Measurements from ENCODE around the gene SLC25A5. TPM values are rescaled to one million over a fixed set of nuclear protein-coding genes. Genes with fewer than 3 reads are reported as not detected.
"Not testable (repeated sequence)": the region's sequence is repeated elsewhere in the genome, so short reads cannot be mapped to it uniquely, and the experiment has no call there.

Gene SLC25A5
- total and polyA plus RNA-seq, 2 experiments from 2014 or later, result 373 to 563 TPM

DNA sequence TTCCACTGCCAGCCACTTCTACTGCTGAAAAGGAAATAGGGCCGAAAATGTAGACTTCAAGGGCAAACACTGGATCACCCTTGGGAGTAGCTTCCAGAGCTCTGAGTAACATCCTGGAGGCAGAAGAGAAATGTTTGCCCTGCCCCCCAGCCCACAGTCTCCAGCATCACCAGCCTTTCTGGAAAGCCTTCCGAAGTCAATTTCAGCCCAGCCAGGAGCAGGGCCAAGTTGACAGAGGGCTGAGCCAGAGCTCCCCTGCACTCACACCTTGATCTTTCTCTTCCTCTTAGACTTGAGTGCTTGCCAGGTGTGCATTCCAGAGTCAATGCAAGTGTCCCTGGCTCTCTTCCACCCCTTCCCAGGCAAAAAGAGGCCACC lies 35.2 kb downstream of the SLC25A5 start:
- Histone ChIP-seq H3K9me3 (ENCODE audit: low read depth) (no peaks in the 10 kb centered on the region), H3K36me3 (no peaks in the 10 kb centered on the region), H3K27me3 (no peaks in the 10 kb centered on the region), H3K27ac (no peak overlapping the region), H3K4me1 (ENCODE audit: low read depth) (no peaks in the 10 kb centered on the region), H3K4me3 (no peak overlapping the region)
- DNase-seq (ENCODE audit: low read depth in 1 of 2, low spot score in 1 of 2), result peak in 1 of 2 donors; percentile 90
- TF ChIP-seq, protein P1, sequence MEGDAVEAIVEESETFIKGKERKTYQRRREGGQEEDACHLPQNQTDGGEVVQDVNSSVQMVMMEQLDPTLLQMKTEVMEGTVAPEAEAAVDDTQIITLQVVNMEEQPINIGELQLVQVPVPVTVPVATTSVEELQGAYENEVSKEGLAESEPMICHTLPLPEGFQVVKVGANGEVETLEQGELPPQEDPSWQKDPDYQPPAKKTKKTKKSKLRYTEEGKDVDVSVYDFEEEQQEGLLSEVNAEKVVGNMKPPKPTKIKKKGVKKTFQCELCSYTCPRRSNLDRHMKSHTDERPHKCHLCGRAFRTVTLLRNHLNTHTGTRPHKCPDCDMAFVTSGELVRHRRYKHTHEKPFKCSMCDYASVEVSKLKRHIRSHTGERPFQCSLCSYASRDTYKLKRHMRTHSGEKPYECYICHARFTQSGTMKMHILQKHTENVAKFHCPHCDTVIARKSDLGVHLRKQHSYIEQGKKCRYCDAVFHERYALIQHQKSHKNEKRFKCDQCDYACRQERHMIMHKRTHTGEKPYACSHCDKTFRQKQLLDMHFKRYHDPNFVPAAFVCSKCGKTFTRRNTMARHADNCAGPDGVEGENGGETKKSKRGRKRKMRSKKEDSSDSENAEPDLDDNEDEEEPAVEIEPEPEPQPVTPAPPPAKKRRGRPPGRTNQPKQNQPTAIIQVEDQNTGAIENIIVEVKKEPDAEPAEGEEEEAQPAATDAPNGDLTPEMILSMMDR (IDR thresholded peaks at IDR 0.05; ENCODE audit: low read depth, low read length), result no peak

DNA sequence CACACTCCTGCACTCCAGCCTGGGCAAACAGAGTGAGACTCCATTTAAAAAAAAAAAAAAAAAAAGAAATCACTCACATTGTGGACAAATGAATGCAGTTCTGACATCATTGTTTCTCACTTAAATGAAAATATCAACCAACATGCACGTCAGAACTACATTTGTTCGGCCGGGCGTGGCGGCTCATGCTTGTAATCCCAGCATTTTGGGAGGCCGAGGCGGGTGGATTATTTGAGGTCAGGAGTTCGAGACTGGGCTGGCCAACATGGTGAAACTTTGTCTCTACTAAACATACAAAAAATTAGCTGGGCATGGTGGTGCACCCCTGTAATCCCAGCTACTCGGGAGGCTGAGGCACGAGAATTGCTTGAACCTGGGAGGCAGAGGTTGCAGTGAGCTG lies 36.9 kb downstream of the SLC25A5 start:
- H3K27me3 ChIP-seq; DNase-seq (ENCODE audit: low read depth in 1 of 2, low spot score in 1 of 2); H3K9me3 ChIP-seq (ENCODE audit: low read depth); H3K4me1 ChIP-seq (ENCODE audit: low read depth); H3K27ac ChIP-seq; H3K4me3 ChIP-seq; H3K36me3 ChIP-seq: not testable (repeated sequence)

DNA sequence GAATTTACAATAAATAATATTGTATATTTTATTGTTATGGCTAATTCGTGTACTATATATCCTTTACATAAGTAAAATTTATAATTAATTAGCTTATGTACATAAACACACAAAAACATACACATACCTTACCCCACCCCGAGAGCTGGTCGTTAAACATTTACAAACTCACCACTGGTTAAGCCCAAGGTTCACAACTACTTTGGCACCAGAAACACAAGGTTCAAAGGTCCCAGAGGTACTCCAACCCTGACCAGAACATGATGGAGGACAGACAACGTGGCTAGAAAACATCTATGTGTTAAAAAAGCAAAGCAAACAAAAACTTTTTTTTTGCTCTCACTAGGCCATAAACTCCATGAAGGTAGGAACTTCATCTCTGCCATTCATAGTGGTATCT lies 37.7 kb downstream of the SLC25A5 start:
- H3K27me3 ChIP-seq, result no peaks in the 10 kb centered on the region
- TF ChIP-seq, protein P1 (IDR thresholded peaks at IDR 0.05; ENCODE audit: low read depth, low read length), result no peak
- H3K4me1 ChIP-seq (ENCODE audit: low read depth), result no peaks in the 10 kb centered on the region
- no peaks in the 10 kb centered on the region for H3K36me3 ChIP-seq
- H3K9me3 ChIP-seq (ENCODE audit: low read depth), result no peaks in the 10 kb centered on the region
- H3K4me3 ChIP-seq, result no peak overlapping the region
- DNase-seq (ENCODE audit: low read depth in 1 of 2, low spot score in 1 of 2), result no peak
- H3K27ac ChIP-seq, result no peak overlapping the region

DNA sequence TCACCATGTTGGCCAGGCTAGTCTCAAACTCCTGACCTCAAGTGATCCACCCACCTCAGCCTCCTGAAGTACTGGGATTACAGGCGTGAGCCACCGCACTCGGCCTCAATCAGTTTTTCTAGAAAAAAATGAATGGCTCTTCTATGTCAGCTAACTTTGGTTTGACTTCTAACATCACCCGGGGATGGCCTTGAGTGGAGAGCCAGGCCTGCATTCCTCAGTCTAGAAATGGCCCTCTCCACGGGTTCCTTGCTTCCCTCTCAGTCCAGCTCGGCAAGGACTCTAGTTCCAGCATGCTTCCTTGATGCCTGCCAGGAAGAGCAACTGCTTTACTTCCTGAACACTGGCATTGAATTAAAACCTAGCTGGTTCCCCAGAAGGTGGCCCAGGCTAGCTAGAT lies 39.0 kb downstream of the SLC25A5 start:
- Histone ChIP-seq H3K27me3 (no peaks in the 10 kb centered on the region), H3K9me3 (ENCODE audit: low read depth) (no peaks in the 10 kb centered on the region), H3K4me3 (no peak overlapping the region), H3K27ac (no peak overlapping the region), H3K36me3 (no peaks in the 10 kb centered on the region), H3K4me1 (ENCODE audit: low read depth) (no peaks in the 10 kb centered on the region)
- no peak for DNase-seq (ENCODE audit: low read depth in 1 of 2, low spot score in 1 of 2)
- TF ChIP-seq, protein P1 (IDR thresholded peaks at IDR 0.05; ENCODE audit: low read depth, low read length), result no peak

DNA sequence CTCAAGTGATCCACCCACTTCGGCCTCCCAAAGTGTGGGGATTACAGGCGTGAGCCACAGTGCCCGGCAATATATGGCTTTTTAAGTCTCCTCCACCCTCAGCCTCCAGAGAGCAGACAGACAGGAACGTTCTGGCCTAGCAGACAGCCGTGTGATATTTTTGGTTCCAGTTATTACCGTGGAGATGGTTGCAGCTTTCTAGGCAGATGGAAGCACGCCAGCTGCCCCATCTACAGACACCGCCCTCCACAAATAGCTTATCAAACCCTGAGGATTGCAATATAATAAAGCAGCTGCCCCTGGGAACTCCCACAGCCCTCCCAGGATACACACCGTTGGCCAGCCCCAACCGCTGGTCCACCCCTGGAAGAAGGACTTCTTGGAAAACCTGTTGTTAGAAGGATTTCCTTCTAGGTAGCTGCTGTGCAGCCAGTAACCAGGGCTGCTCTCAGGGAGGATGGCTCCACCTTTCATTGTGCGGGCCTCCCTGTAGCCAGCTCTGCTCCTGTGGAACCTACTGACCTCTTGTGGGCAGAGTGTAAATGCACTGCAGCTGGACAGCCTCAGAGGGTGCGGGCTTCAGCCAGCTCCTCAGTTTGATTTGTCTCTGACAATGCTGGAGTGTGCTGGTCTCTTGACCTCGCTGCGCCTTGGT lies 44.0 kb downstream of the SLC25A5 start:
- H3K36me3 ChIP-seq, result no peaks in the 10 kb centered on the region
- no peak overlapping the region for H3K4me3 ChIP-seq
- H3K9me3 ChIP-seq (ENCODE audit: low read depth), result no peaks in the 10 kb centered on the region
- TF ChIP-seq, protein P1 (IDR thresholded peaks at IDR 0.05; ENCODE audit: low read depth, low read length), result peak; percentile 65
- peak; percentile 74 to 81 for DNase-seq (ENCODE audit: low read depth in 1 of 2, low spot score in 1 of 2)
- no peaks in the 10 kb centered on the region for H3K27me3 ChIP-seq
- no peak overlapping the region for H3K27ac ChIP-seq
- no peaks in the 10 kb centered on the region for H3K4me1 ChIP-seq (ENCODE audit: low read depth)

DNA sequence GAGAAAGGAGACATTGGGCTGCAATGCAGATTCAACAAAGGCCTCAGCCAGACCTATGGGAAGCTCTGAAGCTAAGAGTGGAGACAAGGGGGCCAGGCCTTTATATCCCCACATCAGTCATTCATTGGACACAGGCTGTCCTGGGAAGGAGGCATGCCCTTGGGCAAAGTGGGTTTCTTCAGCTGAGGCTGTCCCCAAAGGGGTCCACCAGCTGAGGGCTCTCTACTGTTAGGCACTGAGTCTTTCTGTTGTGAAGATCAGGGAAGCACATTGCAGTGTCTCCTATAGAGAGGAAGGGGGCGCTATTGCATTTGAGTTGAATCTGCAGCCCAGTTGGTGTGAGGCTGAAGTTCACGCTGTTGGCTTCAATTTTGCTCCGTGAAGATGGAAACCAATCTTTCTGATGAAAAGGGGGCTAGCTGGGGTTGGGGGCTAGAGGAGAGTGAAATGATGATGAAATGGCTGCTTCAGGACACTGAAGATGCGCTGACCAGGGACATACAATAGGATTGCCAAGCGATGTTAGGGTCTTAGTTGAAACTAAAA lies 48.0 kb downstream of the SLC25A5 start:
- H3K27ac ChIP-seq, result no peak overlapping the region
- peak; percentile 72 to 78 for DNase-seq (ENCODE audit: low read depth in 1 of 2, low spot score in 1 of 2)
- no peaks in the 10 kb centered on the region for H3K36me3 ChIP-seq
- H3K4me1 ChIP-seq (ENCODE audit: low read depth), result no peaks in the 10 kb centered on the region
- no peak overlapping the region for H3K4me3 ChIP-seq
- H3K27me3 ChIP-seq, result no peaks in the 10 kb centered on the region
- no peaks in the 10 kb centered on the region for H3K9me3 ChIP-seq (ENCODE audit: low read depth)
- TF ChIP-seq, protein P1 (IDR thresholded peaks at IDR 0.05; ENCODE audit: low read depth, low read length), result peak; percentile 69

All from cardiac muscle cell (in vitro differentiated cells and primary cell).